Muscle of leg (tissue), 16 donors: ENCODE data around the gene BOD1L1. TPM values are rescaled to one million over a fixed set of nuclear protein-coding genes. Genes with fewer than 3 reads are reported as not detected.

Experiments used
- DNase-seq: peaks from one replicate; pipeline ENCODE4 v3.0.0; 2013
- H3K27ac ChIP-seq: one replicate; pipeline ENCODE4 v1.5.1; 2013; ENCODE audit warnings: mild to moderate bottlenecking, low read length, control low read depth
- H3K27me3 ChIP-seq: one replicate; pipeline ENCODE4 v1.6.1; 2013; ENCODE audit warnings: low read length; ENCODE audit not compliant: control insufficient read depth, insufficient read depth
- H3K36me3 ChIP-seq: one replicate; pipeline ENCODE4 v1.6.1; 2013; ENCODE audit warnings: low read length; ENCODE audit not compliant: control insufficient read depth, insufficient read depth
- H3K4me1 ChIP-seq: one replicate; pipeline ENCODE4 v1.6.1; 2013; ENCODE audit warnings: low read length; ENCODE audit not compliant: control insufficient read depth, insufficient read depth
- H3K4me3 ChIP-seq: one replicate; pipeline ENCODE4 v1.5.1; 2013; ENCODE audit warnings: low read length, control low read depth
- H3K9me3 ChIP-seq: replicated peaks from 2 replicates; pipeline ENCODE4 v1.6.1; 2013; ENCODE audit warnings: low read depth, low read length; ENCODE audit not compliant: control insufficient read depth
- WGBS: methylation state at CpG from one replicate; pipeline ENCODE4 v1.1.5; 2013; ENCODE audit warnings: missing lambda C conversion rate; ENCODE audit not compliant: insufficient coverage; 5-methylcytosine and 5-hydroxymethylcytosine counted together
- long read RNA-seq, 11 donors: transcript quantifications; one replicate each; lab custom pipeline, GENCODE V29; 2026
- polyA plus RNA-seq, 8 donors: library from polyadenylated mRNA; unstranded; fragments of 120-200 nt; gene quantifications; one replicate each; pipeline versions ENCODE4 v1.2.1 to v1.2.3, GENCODE V29; 2013; ENCODE audit warnings: inconsistent platforms in 1 of 8, low replicate concordance in 1 of 8; ENCODE audit not compliant: insufficient read length in 8 of 8, insufficient read depth in 1 of 8
- total RNA-seq: library from RNA; stranded (reverse); fragments of 120-200 nt; gene quantifications from one replicate; pipeline ENCODE4 v1.2.4, GENCODE V29; 2013

BOD1L1 gene
- total RNA-seq, result 25.9 TPM
- 10 to 100 TPM; 25.5 to 39.8 (median 32.2) TPM for polyA plus RNA-seq
- long read RNA-seq, donor 1, partial matches to known transcripts, result 7 of 7 reads
- long read RNA-seq, donor 1, other reads (novel, unspliced or antisense), result 0 of 7 reads
- long read RNA-seq, donor 2, result 0 reads
- long read RNA-seq, donor 3, result 0 reads
- long read RNA-seq, donor 4, result 0 reads
- long read RNA-seq, donor 5, result 0 reads
- long read RNA-seq, donor 6, partial matches to known transcripts, result 0 of 1 reads
- long read RNA-seq, donor 6, other reads (novel, unspliced or antisense), result 0 of 1 reads
- long read RNA-seq, donor 7, result 0 reads
- long read RNA-seq, donor 8, result 0 reads
- long read RNA-seq, donor 9, result 0 reads
- long read RNA-seq, donor 10, partial matches to known transcripts, result 16 of 16 reads
- long read RNA-seq, donor 10, other reads (novel, unspliced or antisense), result 0 of 16 reads
- long read RNA-seq, donor 11, result 0 reads

DNA sequence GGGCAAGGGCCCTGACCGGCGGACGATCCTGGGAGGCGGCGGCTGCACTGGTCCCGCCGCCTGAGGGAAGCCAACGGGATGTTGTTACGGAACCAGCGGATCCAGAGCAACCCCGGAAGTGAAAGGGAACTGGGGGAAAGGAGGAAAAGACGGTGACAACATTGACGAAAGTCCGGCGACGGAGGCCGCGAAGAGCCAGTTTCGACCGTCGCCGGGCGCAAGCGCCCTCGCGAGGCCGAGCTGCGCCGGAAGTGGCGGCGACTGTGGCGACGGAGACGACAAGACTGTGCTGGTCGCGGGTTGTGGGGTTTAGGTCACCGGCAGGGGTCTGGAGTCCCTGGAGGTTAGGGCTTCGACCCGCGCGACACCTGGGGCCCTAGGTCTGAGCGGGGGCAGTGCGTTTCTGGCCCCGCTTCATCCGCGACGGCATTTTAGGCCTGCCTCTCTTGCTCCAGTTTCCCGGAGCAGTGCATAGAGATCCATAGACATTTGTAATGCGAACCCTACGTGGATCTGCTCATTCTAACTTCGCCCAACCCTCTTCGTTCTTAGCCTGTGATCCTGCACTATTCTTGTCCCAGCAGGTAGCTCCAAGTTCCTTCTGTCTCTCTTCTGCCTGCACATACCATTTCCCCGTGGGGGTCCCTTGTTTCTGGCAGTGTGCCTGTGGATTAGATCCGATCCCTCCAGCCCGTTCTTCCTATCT lies at the start of gene BOD1L1:
Gene BOD1L1 (minus strand): TSS at position 120 of the 706 bp plus-strand sequence. CDS start 138 bp downstream, outside the sequence.
- Histone ChIP-seq H3K27me3 (no peaks in the 10 kb centered on the region), H3K4me1 (peaks cover 8% of the 10 kb centered on the region), H3K4me3 (peak within 1 kb of the TSS; percentile 72), H3K9me3 (no peaks in the 10 kb centered on the region), H3K36me3 (no peaks in the 10 kb centered on the region), H3K27ac (peak within 1 kb of the TSS; percentile 91)
- peak; percentile 98 for DNase-seq
- WGBS, result 0% methylated on average over 52 of the region's 55 CpGs

DNA sequence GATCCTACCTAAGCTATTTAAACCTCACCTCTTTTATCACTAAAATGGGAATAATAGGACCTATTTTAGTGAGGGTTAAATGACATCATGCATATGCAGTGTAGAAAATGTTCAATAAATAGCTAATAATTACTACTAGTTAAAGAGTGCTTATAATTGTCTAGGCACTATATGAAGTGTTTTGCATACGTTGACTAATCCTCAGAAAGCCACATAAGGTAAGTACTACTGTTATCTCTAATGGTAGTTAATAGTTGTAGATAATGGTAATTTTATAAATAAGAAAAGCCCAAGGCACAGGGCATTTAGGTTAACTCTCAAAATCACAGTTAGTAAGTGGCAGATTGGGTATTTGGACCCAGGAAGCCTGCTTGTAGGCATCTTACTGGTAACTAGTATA lies 47.4 kb upstream of the BOD1L1 start:
- DNase-seq, result no peak
- no peaks in the 10 kb centered on the region for H3K36me3 ChIP-seq
- H3K9me3 ChIP-seq, result no peaks in the 10 kb centered on the region
- H3K4me3 ChIP-seq, result no peak overlapping the region
- H3K27me3 ChIP-seq, result no peaks in the 10 kb centered on the region
- no CpG with 5 or more reads among the region's 1 CpG for WGBS
- H3K27ac ChIP-seq, result no peak overlapping the region
- H3K4me1 ChIP-seq, result no peaks in the 10 kb centered on the region

DNA sequence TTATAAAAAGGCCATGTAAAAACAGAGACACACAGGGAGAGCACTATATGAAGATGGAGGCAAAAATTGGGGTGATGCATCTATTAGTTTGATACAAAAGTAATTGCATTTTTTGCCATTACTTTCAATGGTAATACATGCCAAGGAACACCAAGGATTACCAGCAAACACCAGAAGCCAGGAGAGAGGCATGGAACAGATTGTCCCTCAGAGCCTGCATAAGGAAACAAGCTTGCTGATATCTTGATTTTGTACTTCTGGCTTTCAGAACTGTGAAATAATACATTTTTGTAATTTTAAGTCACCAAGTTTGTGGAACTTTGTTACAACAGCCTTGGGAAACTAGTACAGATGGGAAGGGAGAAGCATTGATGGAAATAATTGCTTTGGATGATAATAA lies 45.6 kb upstream of the BOD1L1 start:
- no peak for DNase-seq
- Histone ChIP-seq H3K27me3 (no peaks in the 10 kb centered on the region), H3K9me3 (no peaks in the 10 kb centered on the region), H3K36me3 (no peaks in the 10 kb centered on the region), H3K4me1 (no peaks in the 10 kb centered on the region), H3K27ac (no peak overlapping the region), H3K4me3 (no peak overlapping the region)

DNA sequence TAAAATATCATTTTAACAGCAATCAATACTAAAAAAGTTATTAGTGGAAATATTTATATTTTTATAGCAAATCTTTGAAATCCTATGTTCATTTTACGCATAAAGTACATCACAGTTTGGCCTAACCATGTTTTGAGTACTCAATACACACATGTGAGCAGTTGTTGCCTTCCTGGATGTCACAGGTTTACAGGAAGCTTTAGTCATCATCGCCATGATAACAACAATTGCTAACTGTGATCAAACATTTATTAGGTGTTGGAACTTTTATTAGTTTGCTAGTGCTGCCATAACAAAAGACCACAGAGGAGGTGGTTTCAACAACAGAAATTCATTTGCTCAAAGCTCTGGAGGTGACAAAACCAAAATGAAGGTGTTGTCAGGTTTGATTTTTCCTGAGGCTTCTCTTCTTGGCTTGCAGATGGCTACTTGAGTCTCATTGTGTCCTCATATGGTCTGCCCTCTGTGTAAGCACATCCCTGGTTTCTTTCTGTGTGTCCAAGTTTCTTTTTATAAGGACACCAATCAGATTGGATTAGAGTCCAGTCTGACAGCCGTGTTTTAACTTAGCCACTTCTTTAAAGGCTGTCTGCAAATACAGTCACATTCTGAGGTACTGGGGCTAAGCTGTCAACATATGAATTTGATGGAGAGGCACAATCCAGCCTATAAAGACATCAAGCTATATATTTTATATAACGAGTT lies 43.1 kb upstream of the BOD1L1 start:
- no peak for DNase-seq
- Histone ChIP-seq H3K4me1 (no peaks in the 10 kb centered on the region), H3K27ac (no peak overlapping the region), H3K27me3 (no peaks in the 10 kb centered on the region), H3K36me3 (no peaks in the 10 kb centered on the region), H3K9me3 (peaks cover 2% of the 10 kb centered on the region), H3K4me3 (no peak overlapping the region)
- WGBS, result 40% methylated on average over 1 of the region's 4 CpGs

DNA sequence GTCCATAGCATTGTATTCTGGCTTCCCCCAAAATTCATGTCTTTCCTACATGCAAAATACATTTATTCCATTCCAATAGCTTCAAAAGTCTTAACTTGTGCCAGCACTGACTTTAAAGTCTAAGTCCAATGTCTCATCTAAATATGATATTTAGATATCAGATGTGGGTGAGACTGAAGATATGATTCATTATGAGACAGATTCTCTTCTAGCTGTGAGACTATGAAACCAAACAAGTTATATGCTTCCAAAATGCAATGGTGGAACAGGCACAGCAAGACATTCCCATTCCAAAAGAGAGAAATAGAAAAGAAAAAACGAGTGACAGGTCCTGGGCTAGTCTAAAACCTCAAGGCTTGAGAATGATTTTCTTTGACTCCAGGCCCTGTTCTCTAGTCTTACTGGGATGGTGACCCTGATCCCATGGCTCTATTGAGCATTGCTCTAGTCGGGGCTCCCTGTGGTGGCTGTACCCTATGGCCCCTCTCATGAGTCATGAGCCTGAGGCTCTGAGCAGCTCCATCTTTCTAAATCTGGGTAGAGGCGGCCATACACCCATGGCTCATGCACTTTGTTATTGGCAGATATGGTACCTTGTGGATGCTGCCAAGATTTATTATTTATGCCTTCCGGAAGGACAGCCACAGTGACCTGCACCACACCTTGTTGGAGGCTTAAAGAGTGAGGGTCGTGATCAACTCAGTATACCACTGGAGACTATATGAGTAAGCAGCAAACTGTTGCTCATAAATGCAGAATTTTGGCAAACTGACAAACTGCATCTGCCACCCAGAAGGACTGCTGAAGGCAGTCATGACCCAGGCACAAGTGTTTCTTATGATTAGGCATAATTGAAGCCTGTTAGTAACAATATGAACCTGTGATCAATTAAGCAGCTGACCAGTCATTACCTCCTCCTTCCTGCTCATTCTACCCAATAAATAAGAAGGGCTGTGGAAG lies 38.5 kb upstream of the BOD1L1 start:
- no peak for DNase-seq
- Histone ChIP-seq H3K36me3 (no peaks in the 10 kb centered on the region), H3K27me3 (no peaks in the 10 kb centered on the region), H3K27ac (no peak overlapping the region), H3K4me3 (no peak overlapping the region), H3K4me1 (no peaks in the 10 kb centered on the region), H3K9me3 (peaks cover 2% of the 10 kb centered on the region)
- 32% methylated on average over 3 of the region's 5 CpGs for WGBS

DNA sequence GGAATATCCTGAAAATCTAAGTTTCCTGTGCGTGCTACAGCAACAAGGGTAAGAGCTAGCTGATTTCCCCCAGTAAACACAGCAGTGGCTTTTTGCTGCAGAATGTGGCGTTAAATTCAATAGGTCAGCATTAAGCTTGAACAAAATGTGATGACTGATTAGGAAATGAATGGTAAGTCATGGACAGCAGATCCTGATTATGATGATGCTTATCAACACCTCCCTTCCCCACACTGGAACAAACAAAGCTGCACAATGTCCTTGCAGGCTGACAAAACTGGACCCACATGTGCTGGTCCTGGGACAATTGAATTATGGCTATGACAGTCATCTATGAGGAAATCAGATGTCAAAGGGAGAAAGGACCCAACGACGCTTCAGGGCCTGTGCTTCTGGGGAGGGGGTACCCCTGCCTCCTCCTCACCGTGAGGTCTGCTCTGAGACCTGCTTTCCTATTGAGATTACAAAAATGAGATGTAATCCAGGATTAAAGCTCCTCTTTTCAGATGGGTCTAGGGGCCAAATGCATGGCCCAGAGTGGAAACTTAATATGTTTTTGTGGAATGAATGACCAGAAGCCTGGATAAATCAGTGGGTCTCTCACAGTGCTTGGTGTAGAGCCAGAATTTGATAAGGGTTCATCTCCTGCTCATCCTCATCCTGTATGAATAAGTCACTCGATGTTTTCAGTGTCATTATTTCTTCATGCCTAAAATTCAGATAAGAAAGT lies 32.0 kb upstream of the BOD1L1 start:
- WGBS, result 29% methylated on average over 1 of the region's 6 CpGs
- Histone ChIP-seq H3K27ac (no peak overlapping the region), H3K9me3 (no peaks in the 10 kb centered on the region), H3K4me1 (peaks cover under 1% of the 10 kb centered on the region), H3K36me3 (no peaks in the 10 kb centered on the region), H3K27me3 (no peaks in the 10 kb centered on the region), H3K4me3 (no peak overlapping the region)
- no peak for DNase-seq

DNA sequence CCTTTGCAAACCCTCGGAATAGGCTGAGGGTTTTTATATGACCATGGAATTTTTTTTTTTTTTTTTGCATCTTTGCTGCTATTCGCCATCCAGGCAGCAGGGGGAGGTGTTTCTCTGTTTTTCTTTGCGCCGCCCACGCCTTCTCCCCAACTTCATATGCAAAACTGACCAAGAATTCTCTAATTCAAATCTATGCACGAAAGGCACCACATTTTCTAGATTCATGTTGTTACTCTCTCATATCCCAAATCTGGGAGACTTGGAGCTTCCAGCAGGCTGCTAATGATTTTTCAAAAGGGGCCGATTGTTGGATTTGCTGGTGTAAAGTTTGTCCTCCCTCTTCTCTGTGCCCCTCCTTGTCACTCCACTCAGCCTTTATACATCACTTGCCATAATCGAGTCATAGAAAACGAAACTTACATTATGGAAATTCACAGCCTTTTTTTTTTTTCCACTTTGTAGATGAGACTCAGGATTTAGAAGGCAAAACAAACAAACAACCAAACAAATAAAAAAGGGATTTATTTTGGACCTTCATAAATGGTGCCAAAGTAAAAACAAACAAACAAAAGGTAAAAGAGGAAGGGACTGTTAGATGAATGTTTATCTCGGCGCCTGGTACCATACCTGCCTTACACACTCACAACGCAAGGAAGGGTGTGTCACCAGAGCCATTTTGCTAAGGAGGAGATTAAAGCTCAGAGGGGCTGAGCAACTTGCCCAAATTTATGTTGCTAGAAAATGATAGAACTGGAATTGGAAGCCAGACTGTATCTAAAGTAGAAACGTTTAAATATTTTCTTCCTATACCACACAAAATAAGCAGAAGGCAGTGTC lies 29.3 kb upstream of the BOD1L1 start:
- Histone ChIP-seq H3K4me3 (peak overlapping the region; percentile 6), H3K4me1 (peaks cover 6% of the 10 kb centered on the region), H3K9me3 (no peaks in the 10 kb centered on the region), H3K36me3 (no peaks in the 10 kb centered on the region), H3K27ac (no peak overlapping the region), H3K27me3 (no peaks in the 10 kb centered on the region)
- DNase-seq, result peak; percentile 78
- WGBS, result 10% methylated on average over 2 of the region's 13 CpGs

DNA sequence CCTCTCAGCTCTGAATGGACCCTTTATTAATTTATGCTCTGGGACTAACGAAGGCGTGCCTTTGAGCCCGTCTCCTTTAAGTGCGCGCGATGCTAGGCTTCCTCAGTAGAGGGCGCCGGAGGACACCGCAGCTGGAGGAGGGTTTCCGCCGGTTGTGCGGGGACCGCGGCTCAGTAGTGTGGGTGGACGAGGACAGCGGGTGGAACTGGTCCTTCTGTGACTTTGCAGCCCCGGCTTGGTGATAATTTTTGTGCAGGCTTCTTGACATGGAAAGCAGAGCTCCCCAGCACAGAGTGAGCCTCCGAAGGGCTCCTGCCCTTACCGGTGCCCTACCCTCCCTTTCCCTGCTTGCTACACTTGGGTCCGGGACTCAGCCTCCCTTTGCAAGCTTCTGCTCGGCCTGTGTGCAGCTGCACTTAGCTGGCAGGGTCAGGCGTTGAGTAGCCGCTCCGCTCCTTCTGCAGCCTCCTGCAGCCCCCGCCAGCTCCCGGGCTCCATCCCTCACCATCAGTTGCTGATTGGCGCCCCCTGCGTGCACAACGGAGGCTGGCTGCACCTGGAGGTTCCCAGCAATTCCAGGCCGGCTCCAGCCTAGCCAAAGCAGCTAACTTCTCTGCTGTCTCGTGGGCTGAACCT lies 26.8 kb upstream of the BOD1L1 start:
- Histone ChIP-seq H3K4me1 (peaks cover 6% of the 10 kb centered on the region), H3K27ac (no peak overlapping the region), H3K36me3 (no peaks in the 10 kb centered on the region), H3K27me3 (no peaks in the 10 kb centered on the region), H3K4me3 (peak overlapping the region; percentile 45), H3K9me3 (no peaks in the 10 kb centered on the region)
- peak; percentile 74 for DNase-seq
- WGBS, result 3% methylated on average over 31 of the region's 31 CpGs
